Measurements from ENCODE around the gene NEK6.

Gene NEK6

DNA sequence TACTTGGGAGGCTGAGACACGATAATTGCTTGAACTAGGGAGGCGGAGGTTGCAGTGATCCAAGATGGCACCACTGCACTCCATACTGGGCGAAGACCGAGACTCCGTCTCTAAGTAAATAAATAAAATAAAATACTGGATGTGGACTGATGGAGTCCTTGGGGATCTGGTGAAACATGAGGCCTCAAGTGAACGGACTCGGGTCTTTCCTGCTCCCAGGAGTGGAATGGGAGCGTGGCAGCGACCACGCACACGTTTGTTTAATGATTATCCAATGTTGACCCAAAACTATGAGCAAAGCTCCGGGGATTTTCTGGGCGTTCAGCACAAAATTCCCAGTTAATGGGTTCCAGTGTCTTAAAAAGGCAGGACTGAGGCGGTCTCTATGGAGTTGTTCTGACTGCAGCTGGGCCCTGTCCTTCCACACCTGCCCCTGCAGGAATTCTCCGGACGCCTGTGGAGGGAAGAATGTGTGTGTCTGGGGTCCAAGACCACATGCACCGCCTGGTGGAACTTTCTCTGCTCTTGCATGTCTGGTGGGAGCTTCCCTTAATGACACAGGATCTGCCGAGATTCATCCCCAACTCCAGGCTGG is 26.6 kb downstream of the NEK6 start:
- Histone ChIP-seq H3K4me1 (ENCODE audit: control insufficient read depth, low read length) (peaks cover 33% of the 10 kb centered on the region), H4K20me1 (ENCODE audit: control insufficient read depth, insufficient read depth, low read depth, low read length) (0 out of 2 replicates have a peak, but pooled peaks cover 4% of the 10 kb centered on the region), H3K27me3 (ENCODE audit: control insufficient read depth, low read length) (peaks cover 5% of the 10 kb centered on the region; the same call in 1 of the 2 replicates), H3K4me3 (ENCODE audit: low read length) (no peak overlapping the region), H3K4me2 (ENCODE audit: low read length) (no peak overlapping the region), H3K79me2 (ENCODE audit: control insufficient read depth, low read length) (peaks cover 2% of the 10 kb centered on the region; the same call in 1 of the 2 replicates), H3F3A (ENCODE audit: control insufficient read depth, insufficient read depth) (no peaks in the 10 kb centered on the region), H3K27ac (ENCODE audit: low read depth, low read length) (no peak overlapping the region), H3K9me3 (ENCODE audit: control insufficient read depth, insufficient read depth, low read length) (no peaks in the 10 kb centered on the region), H3K36me3 (ENCODE audit: control insufficient read depth, low read length) (no peaks in the 10 kb centered on the region), H3K9me2 (replicated peaks; ENCODE audit: control insufficient read depth, low read length) (no peaks in the 10 kb centered on the region)
- no peak for TF ChIP-seq EZH2phosphoT487 (IDR thresholded peaks at IDR 0.05; ENCODE audit: borderline replicate concordance, low read length)
- no peak for TF ChIP-seq CTCF (IDR thresholded peaks at IDR 0.05; ENCODE audit: low read depth, low read length, poor library complexity, severe bottlenecking)

DNA sequence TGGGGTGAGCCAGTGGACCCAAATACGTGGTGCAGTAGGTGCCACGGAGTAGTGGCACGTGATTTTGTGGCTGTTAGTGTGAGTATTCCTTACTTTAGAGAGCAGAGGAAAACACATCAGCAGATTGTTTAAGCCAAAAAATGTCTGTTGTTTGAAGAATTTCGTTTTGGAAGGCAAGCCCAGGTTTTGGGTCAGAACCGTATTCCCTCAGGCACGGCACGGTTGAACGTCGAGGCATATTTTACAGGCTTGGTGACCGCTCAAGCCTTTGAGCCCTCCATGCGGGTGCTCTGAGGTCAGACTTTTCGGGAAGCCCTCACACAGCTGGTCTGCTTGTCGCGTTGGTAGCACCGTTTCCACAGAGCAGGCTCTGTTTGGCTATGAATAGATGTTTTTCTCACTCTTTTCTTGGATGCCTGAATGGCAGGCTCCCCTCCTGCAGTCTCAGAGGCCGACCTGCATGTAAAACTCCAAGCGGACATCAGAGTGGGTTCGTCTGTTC is 27.2 kb downstream of the NEK6 start:
- peaks cover 40% of the 10 kb centered on the region for H3K4me1 ChIP-seq (ENCODE audit: control insufficient read depth, low read length)
- no peak overlapping the region for H3K4me2 ChIP-seq (ENCODE audit: low read length)
- H3K36me3 ChIP-seq (ENCODE audit: control insufficient read depth, low read length), result no peaks in the 10 kb centered on the region
- no peak for TF ChIP-seq CTCF (IDR thresholded peaks at IDR 0.05; ENCODE audit: low read depth, low read length, poor library complexity, severe bottlenecking)
- TF ChIP-seq EZH2phosphoT487 (IDR thresholded peaks at IDR 0.05; ENCODE audit: borderline replicate concordance, low read length), result no peak
- no peaks in the 10 kb centered on the region for H3K9me3 ChIP-seq (ENCODE audit: control insufficient read depth, insufficient read depth, low read length)
- peaks cover 5% of the 10 kb centered on the region; the same call in 1 of the 2 replicates for H3K27me3 ChIP-seq (ENCODE audit: control insufficient read depth, low read length)
- peaks cover 2% of the 10 kb centered on the region; the same call in 1 of the 2 replicates for H3K79me2 ChIP-seq (ENCODE audit: control insufficient read depth, low read length)
- H3K27ac ChIP-seq (ENCODE audit: low read depth, low read length), result no peak overlapping the region
- H3K4me3 ChIP-seq (ENCODE audit: low read length), result no peak overlapping the region
- no peaks in the 10 kb centered on the region for H3F3A ChIP-seq (ENCODE audit: control insufficient read depth, insufficient read depth)
- H3K9me2 ChIP-seq (replicated peaks; ENCODE audit: control insufficient read depth, low read length), result no peaks in the 10 kb centered on the region
- 0 out of 2 replicates have a peak, but pooled peaks cover 4% of the 10 kb centered on the region for H4K20me1 ChIP-seq (ENCODE audit: control insufficient read depth, insufficient read depth, low read depth, low read length)

DNA sequence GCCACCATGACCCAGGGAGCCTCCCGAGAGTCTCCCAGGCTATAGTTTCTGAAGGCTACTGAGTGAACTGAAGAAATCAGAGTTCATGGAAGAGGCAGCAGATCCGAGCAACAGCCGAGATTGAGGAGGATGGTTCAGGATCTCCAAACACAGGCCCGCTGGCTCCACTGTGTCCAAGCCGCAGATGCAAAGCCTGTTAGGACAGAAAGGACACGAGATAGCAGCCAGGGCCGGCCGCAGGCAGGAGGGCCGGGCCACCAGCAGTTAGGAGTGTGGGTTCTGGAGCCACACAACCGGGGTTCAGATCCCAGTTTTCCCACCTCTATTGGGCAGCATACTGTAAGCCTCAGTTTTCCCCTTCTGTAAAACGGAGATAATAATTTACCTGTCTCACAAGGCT is 27.7 kb downstream of the NEK6 start:
- no peaks in the 10 kb centered on the region for H3K9me2 ChIP-seq (replicated peaks; ENCODE audit: control insufficient read depth, low read length)
- H3K36me3 ChIP-seq (ENCODE audit: control insufficient read depth, low read length), result no peaks in the 10 kb centered on the region
- 0 out of 2 replicates have a peak, but pooled peaks cover 4% of the 10 kb centered on the region for H4K20me1 ChIP-seq (ENCODE audit: control insufficient read depth, insufficient read depth, low read depth, low read length)
- no peak overlapping the region for H3K27ac ChIP-seq (ENCODE audit: low read depth, low read length)
- no peak overlapping the region for H3K4me3 ChIP-seq (ENCODE audit: low read length)
- H3K27me3 ChIP-seq (ENCODE audit: control insufficient read depth, low read length), result peaks cover 5% of the 10 kb centered on the region; the same call in 1 of the 2 replicates
- H3K9me3 ChIP-seq (ENCODE audit: control insufficient read depth, insufficient read depth, low read length), result no peaks in the 10 kb centered on the region
- peaks cover 2% of the 10 kb centered on the region; the same call in 1 of the 2 replicates for H3K79me2 ChIP-seq (ENCODE audit: control insufficient read depth, low read length)
- peak overlapping the region; percentile 44 for H3K4me2 ChIP-seq (ENCODE audit: low read length)
- no peaks in the 10 kb centered on the region for H3F3A ChIP-seq (ENCODE audit: control insufficient read depth, insufficient read depth)
- no peak for TF ChIP-seq CTCF (IDR thresholded peaks at IDR 0.05; ENCODE audit: low read depth, low read length, poor library complexity, severe bottlenecking)
- TF ChIP-seq EZH2phosphoT487 (IDR thresholded peaks at IDR 0.05; ENCODE audit: borderline replicate concordance, low read length), result no peak
- peaks cover 45% of the 10 kb centered on the region for H3K4me1 ChIP-seq (ENCODE audit: control insufficient read depth, low read length)
